GM12801 (cell line): ENCODE measurements around the gene KAZN.

ENCODE experiments used
- CTCF ChIP-seq: IDR thresholded peaks from one replicate; pipeline ENCODE4 v1.5.1; 2011; ENCODE audit warnings: control low read depth; ENCODE audit not compliant: insufficient read length; ENCODE audit errors: extremely low read depth

The KAZN gene

GRCh38 chr1:14616632-14617396 lies 18.3 kb downstream of the KAZN start:
- no peak for TF ChIP-seq CTCF

- TF ChIP-seq CTCF = no peak
Observed at GRCh38 chr1:14617791-14618190, 19.3 kb downstream of the KAZN start.

- TF ChIP-seq CTCF = no peak
Observed at GRCh38 chr1:14620941-14621340, 22.5 kb downstream of the KAZN start.

GRCh38 chr1:14623090-14623489 lies 24.6 kb downstream of the KAZN start:
- TF ChIP-seq CTCF = no peak

GRCh38 chr1:14624941-14625340 lies 26.5 kb downstream of the KAZN start:
- no peak for TF ChIP-seq CTCF

GRCh38 chr1:14625572-14625971 lies 27.1 kb downstream of the KAZN start:
- no peak for TF ChIP-seq CTCF

- no peak for TF ChIP-seq CTCF
Observed at GRCh38 chr1:14625996-14626395, 27.5 kb downstream of the KAZN start.
